Omental fat pad (tissue), 4 donors: ENCODE data around the gene LIMD2. TPM values are rescaled to one million over a fixed set of nuclear protein-coding genes. Genes with fewer than 3 reads are reported as not detected.

Experiments used
- ATAC-seq: fragments of 150-250 bp; one replicate; pipeline ENCODE4 v1.9.1; 2016; ENCODE audit warnings: mild to moderate bottlenecking, moderate library complexity; ENCODE audit not compliant: low FRiP score
- DNase-seq: peaks from one replicate; pipeline ENCODE4 v3.0.0-alpha.2; 2019; ENCODE audit warnings: low spot score
- total RNA-seq, 4 donors: library from RNA; depleted of rRNA; stranded (reverse); fragments of >200 nt; gene quantifications; one replicate each; pipeline ENCODE4 v1.1.0, GENCODE V29; 2016
- TF ChIP-seq, protein P1 (sequence below), 3 donors: fragments of 450-650 bp; IDR thresholded peaks; one replicate each; pipeline ENCODE4 v1.5.1; 2016 to 2017; ENCODE audit warnings: antibody characterized with exemption in 3 of 3, mild to moderate bottlenecking in 3 of 3, moderate library complexity in 2 of 3

Gene LIMD2
- total RNA-seq, 4 donors from 2014 or later = 4.4 to 44.9 (median 16.5) TPM

DNA sequence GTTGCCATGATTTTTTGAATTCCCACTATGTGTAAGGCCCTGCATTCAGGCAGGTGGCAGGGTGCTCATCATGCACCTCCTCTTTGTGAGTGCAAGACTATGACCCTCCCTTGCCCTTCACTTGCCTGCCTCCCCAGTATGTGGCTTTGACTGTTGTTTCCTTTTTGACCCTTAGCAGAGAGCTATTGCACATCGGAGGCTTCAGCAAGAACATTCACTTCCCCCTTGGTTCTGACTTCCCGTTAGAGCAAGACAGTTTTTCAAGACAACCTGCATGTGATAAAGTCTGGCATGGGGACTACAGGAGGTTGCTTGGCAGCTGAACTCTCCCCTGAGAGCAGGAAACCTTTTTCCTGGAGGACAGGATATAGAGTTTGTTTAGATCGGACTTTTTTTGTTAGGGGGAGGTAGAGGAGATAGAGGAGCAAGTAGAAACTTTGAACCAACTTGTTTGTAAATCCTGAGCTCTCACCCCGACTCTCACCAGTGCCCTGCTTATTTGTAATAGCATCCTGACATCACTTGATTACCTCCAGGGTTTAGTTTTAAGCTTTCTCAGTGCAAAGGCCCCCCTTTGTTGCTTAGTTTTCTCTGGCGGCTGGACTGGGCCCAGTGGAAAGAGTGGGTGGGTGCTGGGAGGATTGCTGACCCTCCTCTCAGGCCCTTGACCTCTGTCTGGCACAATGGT, 34.3 kb downstream of the LIMD2 start:
- ATAC-seq (no peak), DNase-seq (no peak)
- TF ChIP-seq, protein P1, sequence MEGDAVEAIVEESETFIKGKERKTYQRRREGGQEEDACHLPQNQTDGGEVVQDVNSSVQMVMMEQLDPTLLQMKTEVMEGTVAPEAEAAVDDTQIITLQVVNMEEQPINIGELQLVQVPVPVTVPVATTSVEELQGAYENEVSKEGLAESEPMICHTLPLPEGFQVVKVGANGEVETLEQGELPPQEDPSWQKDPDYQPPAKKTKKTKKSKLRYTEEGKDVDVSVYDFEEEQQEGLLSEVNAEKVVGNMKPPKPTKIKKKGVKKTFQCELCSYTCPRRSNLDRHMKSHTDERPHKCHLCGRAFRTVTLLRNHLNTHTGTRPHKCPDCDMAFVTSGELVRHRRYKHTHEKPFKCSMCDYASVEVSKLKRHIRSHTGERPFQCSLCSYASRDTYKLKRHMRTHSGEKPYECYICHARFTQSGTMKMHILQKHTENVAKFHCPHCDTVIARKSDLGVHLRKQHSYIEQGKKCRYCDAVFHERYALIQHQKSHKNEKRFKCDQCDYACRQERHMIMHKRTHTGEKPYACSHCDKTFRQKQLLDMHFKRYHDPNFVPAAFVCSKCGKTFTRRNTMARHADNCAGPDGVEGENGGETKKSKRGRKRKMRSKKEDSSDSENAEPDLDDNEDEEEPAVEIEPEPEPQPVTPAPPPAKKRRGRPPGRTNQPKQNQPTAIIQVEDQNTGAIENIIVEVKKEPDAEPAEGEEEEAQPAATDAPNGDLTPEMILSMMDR (IDR thresholded peaks at IDR 0.05) = no peak

DNA sequence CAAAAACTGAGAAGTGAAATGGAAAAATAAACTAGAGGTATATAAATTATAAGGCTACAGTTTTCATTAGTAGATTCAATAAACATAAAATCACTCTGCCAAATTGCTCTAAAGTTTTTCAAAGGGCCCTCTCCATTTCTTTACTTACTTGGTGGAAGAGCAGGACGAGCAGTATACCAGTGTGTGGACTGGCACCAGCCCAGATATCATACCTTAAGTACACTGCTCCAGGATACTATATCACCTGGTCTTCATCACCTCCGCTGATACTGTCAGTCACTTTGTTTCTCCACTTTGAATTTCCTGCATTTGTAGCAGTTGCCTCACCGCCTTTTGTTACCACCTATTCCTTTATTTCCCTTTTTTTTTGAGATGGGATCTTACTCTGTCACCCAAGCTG, 40.1 kb downstream of the LIMD2 start:
- TF ChIP-seq, protein P1 (IDR thresholded peaks at IDR 0.05) = no peak
- ATAC-seq (no peak), DNase-seq (no peak)

DNA sequence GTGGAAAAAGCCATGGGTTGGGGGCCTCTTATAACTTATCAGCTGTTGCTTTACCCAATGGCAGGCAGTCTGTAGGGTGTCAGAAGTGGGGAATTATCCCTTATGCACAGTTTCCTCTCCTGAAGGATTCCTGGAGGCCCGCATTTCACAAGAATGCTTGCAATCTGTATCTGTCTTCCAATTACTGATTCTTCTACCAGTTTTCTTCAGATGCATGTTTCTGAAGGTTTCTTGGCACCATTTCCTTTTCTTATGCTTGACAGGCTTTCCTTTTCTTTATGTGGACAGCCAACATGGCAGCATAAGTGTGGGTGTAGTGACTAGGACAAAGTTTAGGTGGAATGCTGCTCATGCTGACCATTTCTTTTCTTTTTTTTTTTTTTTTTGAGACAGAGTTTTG, 41.6 kb downstream of the LIMD2 start:
- TF ChIP-seq, protein P1 (IDR thresholded peaks at IDR 0.05) = no peak
- DNase-seq (no peak), ATAC-seq (no peak)

GRCh38 chr17:63657786-63658185, 42.1 kb downstream of the LIMD2 start:
- ATAC-seq (no peak), DNase-seq (no peak)
- TF ChIP-seq, protein P1 (IDR thresholded peaks at IDR 0.05) = no peak

DNA sequence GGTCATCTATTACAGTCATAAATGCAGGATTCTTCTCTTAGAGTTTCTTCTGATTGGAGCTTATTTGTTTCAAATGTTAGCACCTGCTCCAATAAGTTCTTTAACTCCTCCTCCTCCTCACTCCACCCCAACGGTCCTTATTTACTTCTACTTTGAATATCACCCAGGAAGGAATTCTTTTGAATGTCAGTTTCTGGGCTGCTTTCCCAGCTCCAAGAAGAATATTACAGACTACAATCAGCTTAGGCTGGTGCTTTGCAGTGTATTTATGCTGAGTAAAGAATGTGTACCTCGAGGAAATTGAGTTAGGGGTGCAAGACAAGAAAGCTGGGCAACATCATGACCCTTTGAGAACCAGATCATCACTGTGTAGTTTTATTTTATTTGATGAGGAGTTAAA, 46.9 kb downstream of the LIMD2 start:
- TF ChIP-seq, protein P1 (IDR thresholded peaks at IDR 0.05) = no peak
- ATAC-seq (no peak), DNase-seq (no peak)

- TF ChIP-seq, protein P1 (IDR thresholded peaks at IDR 0.05) = no peak
- DNase-seq (no peak), ATAC-seq (no peak)
Measured at GRCh38 chr17:63652106-63652505, 47.8 kb downstream of the LIMD2 start.

GRCh38 chr17:63649813-63650212, 50.1 kb downstream of the LIMD2 start:
- DNase-seq (no peak), ATAC-seq (no peak)
- TF ChIP-seq, protein P1 (IDR thresholded peaks at IDR 0.05) = no peak
